Measurements from ENCODE around the gene RCC2. TPM values are rescaled to one million over a fixed set of nuclear protein-coding genes. Genes with fewer than 3 reads are reported as not detected.
"Not testable (repeated sequence)": the region's sequence is repeated elsewhere in the genome, so short reads cannot be mapped to it uniquely, and the experiment has no call there.

RCC2 gene
- total RNA-seq, 1 donor from 2014 or later = 180 TPM

DNA sequence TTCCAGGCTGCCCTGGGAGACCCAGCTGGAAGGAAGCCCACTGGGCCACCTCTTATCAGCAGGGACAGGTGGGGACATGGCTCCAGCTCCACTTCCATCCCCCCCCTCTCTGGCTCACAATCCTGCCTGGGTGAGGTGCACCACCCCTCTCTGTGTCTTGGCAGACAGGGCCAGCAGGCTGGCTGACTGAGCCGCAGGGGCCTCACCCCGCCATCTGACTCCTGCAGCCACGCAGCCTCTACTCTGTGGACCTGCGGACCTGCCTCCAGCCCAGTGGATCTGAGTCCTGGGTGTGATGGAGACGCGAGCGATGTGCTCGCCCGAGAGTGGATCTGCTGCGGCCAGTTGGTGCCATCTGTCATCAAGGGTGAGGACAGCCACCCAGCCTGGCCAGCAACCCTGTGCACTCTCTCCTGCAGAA, 30.1 kb downstream of the RCC2 start:
- TF ChIP-seq, protein P1, sequence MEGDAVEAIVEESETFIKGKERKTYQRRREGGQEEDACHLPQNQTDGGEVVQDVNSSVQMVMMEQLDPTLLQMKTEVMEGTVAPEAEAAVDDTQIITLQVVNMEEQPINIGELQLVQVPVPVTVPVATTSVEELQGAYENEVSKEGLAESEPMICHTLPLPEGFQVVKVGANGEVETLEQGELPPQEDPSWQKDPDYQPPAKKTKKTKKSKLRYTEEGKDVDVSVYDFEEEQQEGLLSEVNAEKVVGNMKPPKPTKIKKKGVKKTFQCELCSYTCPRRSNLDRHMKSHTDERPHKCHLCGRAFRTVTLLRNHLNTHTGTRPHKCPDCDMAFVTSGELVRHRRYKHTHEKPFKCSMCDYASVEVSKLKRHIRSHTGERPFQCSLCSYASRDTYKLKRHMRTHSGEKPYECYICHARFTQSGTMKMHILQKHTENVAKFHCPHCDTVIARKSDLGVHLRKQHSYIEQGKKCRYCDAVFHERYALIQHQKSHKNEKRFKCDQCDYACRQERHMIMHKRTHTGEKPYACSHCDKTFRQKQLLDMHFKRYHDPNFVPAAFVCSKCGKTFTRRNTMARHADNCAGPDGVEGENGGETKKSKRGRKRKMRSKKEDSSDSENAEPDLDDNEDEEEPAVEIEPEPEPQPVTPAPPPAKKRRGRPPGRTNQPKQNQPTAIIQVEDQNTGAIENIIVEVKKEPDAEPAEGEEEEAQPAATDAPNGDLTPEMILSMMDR (IDR thresholded peaks at IDR 0.05; ENCODE audit: unreplicated experiment) = no peak
- peaks cover 4% of the 10 kb centered on the region for H3K27me3 Mint-ChIP-seq (ENCODE audit: unreplicated experiment)
- no peak for DNase-seq (ENCODE audit: low spot score)
- no peaks in the 10 kb centered on the region for H3K4me1 Mint-ChIP-seq (ENCODE audit: unreplicated experiment)
- H3K4me3 Mint-ChIP-seq (ENCODE audit: unreplicated experiment) = no peak overlapping the region
- no peaks in the 10 kb centered on the region for H3K9me3 Mint-ChIP-seq (ENCODE audit: unreplicated experiment)
- H3K36me3 Mint-ChIP-seq (ENCODE audit: low read depth, unreplicated experiment) = peaks cover 33% of the 10 kb centered on the region
- H3K27ac Mint-ChIP-seq (ENCODE audit: unreplicated experiment) = no peak overlapping the region

DNA sequence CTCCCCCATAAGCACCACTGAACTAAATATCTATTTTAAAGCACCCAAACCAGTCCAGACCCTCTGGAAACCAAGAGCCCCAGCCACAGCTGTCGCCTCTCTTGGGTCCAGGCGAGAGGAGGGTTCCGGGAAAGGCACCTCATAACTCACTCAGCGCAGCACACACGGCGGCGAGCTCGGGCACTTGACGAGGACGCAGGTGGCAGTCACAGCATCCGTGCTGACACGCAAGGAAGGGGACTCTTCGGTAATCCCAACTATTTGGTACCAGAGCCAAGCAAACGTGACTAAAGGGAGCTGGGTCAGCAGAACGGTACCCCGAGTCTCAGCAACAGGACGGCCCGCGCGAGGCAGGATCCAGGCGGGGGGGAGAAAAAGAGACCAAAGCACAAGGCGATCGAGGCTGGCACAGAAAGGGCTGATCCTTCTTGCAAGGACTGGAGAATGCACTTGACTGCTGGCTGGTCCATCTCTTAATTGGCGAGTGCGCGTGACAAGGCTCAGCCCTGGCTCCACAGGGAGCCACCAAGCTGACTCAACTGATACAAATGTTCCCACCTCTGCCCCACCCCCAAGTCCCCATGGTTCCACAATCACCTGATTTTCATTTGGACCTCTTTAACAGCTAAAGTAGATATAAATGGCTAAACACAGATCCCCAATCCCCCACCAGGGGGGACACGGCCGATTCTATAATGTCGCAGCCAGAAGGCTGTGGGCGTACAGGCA, 31.5 kb downstream of the RCC2 start:
- not testable (repeated sequence) for DNase-seq (ENCODE audit: low spot score); H3K4me3 Mint-ChIP-seq (ENCODE audit: unreplicated experiment); H3K27me3 Mint-ChIP-seq (ENCODE audit: unreplicated experiment); H3K4me1 Mint-ChIP-seq (ENCODE audit: unreplicated experiment); H3K27ac Mint-ChIP-seq (ENCODE audit: unreplicated experiment); H3K9me3 Mint-ChIP-seq (ENCODE audit: unreplicated experiment)
- peaks cover 28% of the 10 kb centered on the region for H3K36me3 Mint-ChIP-seq (ENCODE audit: low read depth, unreplicated experiment)

DNA sequence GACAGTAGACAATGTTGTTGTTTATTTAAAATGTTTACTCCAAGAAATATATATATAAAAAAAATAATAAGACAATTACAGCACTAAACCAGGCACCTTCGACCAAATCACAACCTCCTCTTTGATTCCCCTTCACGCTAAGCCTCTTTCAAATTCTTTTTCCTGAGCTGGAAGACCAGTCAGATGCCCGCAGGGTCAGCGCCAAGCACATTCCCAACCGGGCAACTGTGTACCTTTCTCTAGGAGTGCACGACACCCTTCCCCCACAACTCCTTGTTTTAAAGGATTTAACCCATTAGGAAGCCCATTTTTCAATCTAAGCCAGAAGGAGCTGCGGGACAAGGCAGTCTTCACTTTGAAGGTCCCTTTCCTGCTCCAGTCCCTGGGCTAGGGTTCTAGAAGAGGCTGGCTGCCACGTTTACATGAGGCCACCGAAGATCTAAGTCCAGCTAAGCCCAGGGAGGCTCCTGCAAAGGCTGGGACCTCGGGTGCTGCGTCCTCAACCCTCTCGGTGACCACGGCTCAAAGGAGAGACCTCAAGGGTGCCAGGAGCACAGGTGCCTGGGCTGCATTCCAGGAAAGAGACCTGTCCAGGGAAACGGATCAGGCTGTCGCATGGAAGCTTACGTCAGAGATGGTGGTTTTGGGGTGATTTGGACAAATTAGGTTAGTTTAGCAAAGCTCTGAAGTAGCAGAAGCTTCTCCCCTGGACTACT, 32.6 kb downstream of the RCC2 start:
- not testable (repeated sequence) for H3K27ac Mint-ChIP-seq (ENCODE audit: unreplicated experiment); H3K9me3 Mint-ChIP-seq (ENCODE audit: unreplicated experiment); H3K4me3 Mint-ChIP-seq (ENCODE audit: unreplicated experiment); DNase-seq (ENCODE audit: low spot score); H3K4me1 Mint-ChIP-seq (ENCODE audit: unreplicated experiment); H3K27me3 Mint-ChIP-seq (ENCODE audit: unreplicated experiment)
- peaks cover 23% of the 10 kb centered on the region for H3K36me3 Mint-ChIP-seq (ENCODE audit: low read depth, unreplicated experiment)

DNA sequence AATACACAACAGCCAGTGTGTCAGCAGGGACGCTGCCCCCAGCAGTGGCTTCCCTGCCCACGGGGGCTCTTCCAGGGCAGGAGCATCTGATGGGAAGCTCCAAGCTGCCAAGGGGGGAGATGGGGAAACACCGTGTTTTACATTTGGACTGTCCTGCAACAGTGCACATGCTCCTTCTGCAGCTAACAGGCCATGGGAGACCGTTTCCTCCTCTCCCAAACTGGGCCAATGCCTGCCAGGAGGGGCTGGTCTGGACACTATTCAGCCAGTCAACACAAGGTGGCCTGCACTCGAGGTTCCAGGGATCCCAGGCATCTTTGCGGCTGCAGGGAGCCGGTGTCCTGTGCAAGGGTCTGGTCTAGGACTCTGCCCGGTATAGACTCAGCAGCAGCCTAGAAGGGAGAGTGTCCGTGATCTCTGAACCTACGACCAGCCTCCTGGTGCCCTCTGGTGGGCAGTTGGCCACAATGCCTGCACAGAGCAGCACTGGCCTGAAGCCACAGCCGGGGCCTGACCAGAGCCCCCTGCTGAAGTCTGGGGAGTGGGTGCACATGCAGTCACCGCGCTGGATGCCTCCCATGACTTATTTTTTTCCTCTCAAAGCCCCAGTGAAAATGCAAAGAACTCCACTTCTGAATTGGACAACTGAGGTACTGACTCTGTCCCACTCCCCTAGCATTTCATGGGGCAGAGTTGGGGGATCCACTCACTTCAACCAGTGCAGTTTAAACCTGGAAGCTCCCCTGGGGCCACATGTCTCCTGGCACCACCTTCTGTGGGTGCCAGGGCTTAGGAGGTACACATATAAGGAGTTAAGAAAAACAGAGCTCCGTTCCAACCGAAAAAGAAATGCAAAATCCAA, 33.3 kb downstream of the RCC2 start:
- H3K36me3 Mint-ChIP-seq (ENCODE audit: low read depth, unreplicated experiment) = peaks cover 23% of the 10 kb centered on the region
- TF ChIP-seq, protein P1 (IDR thresholded peaks at IDR 0.05; ENCODE audit: unreplicated experiment) = peak; percentile 72
- no peak overlapping the region for H3K4me3 Mint-ChIP-seq (ENCODE audit: unreplicated experiment)
- H3K27me3 Mint-ChIP-seq (ENCODE audit: unreplicated experiment) = peaks cover 4% of the 10 kb centered on the region
- peak; percentile 83 for DNase-seq (ENCODE audit: low spot score)
- no peaks in the 10 kb centered on the region for H3K9me3 Mint-ChIP-seq (ENCODE audit: unreplicated experiment)
- no peak overlapping the region for H3K27ac Mint-ChIP-seq (ENCODE audit: unreplicated experiment)
- H3K4me1 Mint-ChIP-seq (ENCODE audit: unreplicated experiment) = no peaks in the 10 kb centered on the region

DNA sequence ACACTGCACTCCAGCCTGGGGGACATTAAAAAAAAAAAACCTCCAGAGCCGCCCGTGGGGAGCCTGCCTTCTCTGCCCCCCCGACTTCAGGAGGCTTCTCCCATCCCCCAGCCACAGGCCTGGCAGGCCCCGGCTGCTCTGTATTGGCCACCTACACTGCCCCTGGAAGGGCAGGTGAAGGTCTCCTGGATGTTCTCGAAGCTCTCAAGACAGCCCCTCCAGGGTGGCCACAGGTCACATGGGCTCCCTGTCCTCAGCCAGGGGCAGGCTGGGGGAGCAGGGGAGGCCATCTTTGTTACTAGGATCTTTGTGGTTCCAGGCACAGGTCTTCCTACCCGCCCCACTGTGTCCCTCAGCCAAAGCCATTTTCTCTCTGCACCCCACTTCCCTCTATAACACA, 34.7 kb downstream of the RCC2 start:
- Mint-ChIP-seq H3K27me3 (ENCODE audit: unreplicated experiment) (peaks cover 4% of the 10 kb centered on the region), H3K9me3 (ENCODE audit: unreplicated experiment) (no peaks in the 10 kb centered on the region), H3K36me3 (ENCODE audit: low read depth, unreplicated experiment) (peaks cover 14% of the 10 kb centered on the region), H3K4me3 (ENCODE audit: unreplicated experiment) (no peak overlapping the region), H3K4me1 (ENCODE audit: unreplicated experiment) (no peaks in the 10 kb centered on the region), H3K27ac (ENCODE audit: unreplicated experiment) (no peak overlapping the region)
- no peak for DNase-seq (ENCODE audit: low spot score)
- TF ChIP-seq, protein P1 (IDR thresholded peaks at IDR 0.05; ENCODE audit: unreplicated experiment) = no peak

Measured in endothelial cell (in vitro differentiated cells).